ENCODE results near the gene DTNB.
A peak's percentile ranks its signal among the peaks of the same experiment; 100 is the strongest.

GRCh38 chr2:25342372-25343186 is 330.8 kb downstream of the DTNB start:
- TF ChIP-seq CTCF (conservative IDR thresholded peaks at IDR 0.05; ENCODE audit: low read depth, low read length), result peak; percentile 97
- peak; percentile 72 for TF ChIP-seq RAD21 (IDR thresholded peaks at IDR 0.05; ENCODE audit: low read length)
- no peak for TF ChIP-seq POLR2A (IDR thresholded peaks at IDR 0.05; ENCODE audit: low read depth, low read length)
- peak; percentile 65 for TF ChIP-seq SMC3 (IDR thresholded peaks at IDR 0.05; ENCODE audit: low read depth, low read length)
- TF ChIP-seq RCOR1 (IDR thresholded peaks at IDR 0.05; ENCODE audit: insufficient replicate concordance, low read length), result peak; percentile 95
- no peak for TF ChIP-seq BHLHE40 (IDR thresholded peaks at IDR 0.05; ENCODE audit: low read depth, low read length)
- TF ChIP-seq RFX5 (IDR thresholded peaks at IDR 0.05; ENCODE audit: low read depth, low read length), result no peak
